Measurements from ENCODE around the gene NCK2. TPM values are rescaled to one million over a fixed set of nuclear protein-coding genes. Genes with fewer than 3 reads are reported as not detected.

The NCK2 gene
- total RNA-seq, 1 experiment from 2014 or later = 26.7 TPM

- no peak for TF ChIP-seq POLR2AphosphoS5 (IDR thresholded peaks at IDR 0.05; ENCODE audit: low read depth, low read length)
- peak; percentile 19; the same call in 1 of the 2 replicates for TF ChIP-seq JUND (IDR thresholded peaks at IDR 0.05)
- H3K4me3 ChIP-seq (replicated peaks in 1 of 2; ENCODE audit: low read depth in 1 of 2, low read length in 2 of 2) = no peak overlapping the region
- no peaks in the 10 kb centered on the region for H3K36me3 ChIP-seq (ENCODE audit: control insufficient read depth in 1 of 2, insufficient read depth in 2 of 2, low read length in 2 of 2)
- no peaks in the 10 kb centered on the region for H3K9me3 ChIP-seq (ENCODE audit: control insufficient read depth in 1 of 2, insufficient read depth in 1 of 2, low read depth in 1 of 2, low read length in 2 of 2)
- intact Hi-C loops (cut with micrococcal nuclease) = no loop called here
- no peak overlapping the region for H3K9ac ChIP-seq (ENCODE audit: low read length)
- ChIA-PET CTCF (interaction anchor here (0.6 kb wide), 1 partner anchor 15 kb away, joined by 3 read pairs; no protein-coding TSS in a partner anchor), RAD21 (ENCODE audit: low non-redundant PET in 1 of 2, low total read pairs in 2 of 2, uncharacterized antibody in 2 of 2, unreplicated experiment in 2 of 2) (no interaction called here), POLR2A (no interaction called here)
- no peak overlapping the region for H2AFZ ChIP-seq (ENCODE audit: low read depth, low read length, poor library complexity, severe bottlenecking)
- H3K4me2 ChIP-seq (ENCODE audit: low read length) = no peak overlapping the region
- H3K27me3 ChIP-seq (ENCODE audit: insufficient read depth, low read length) = peaks cover 42% of the 10 kb centered on the region
- no peaks in the 10 kb centered on the region for H4K20me1 ChIP-seq (ENCODE audit: insufficient read depth)
- H3K9me2 ChIP-seq (ENCODE audit: insufficient read depth) = no peaks in the 10 kb centered on the region
- no peaks in the 10 kb centered on the region for H3K79me2 ChIP-seq (ENCODE audit: insufficient read depth, low read length)
- 0 out of 4 replicates have a peak, but pooled peaks cover 0 to 4% of the 10 kb centered on the region in 2 experiments for H3K4me1 ChIP-seq (ENCODE audit: control insufficient read depth in 1 of 2, insufficient read depth in 2 of 2, low read length in 2 of 2)
- BruUV-seq (replicated peaks) = no TSS peak
- H3K27ac ChIP-seq (ENCODE audit: low read depth, low read length) = no peak overlapping the region
- ATAC-seq (no peak), DNase-seq (ENCODE audit: low read depth, low spot score) (no peak)
Observed at GRCh38 chr2:105712166-105712915, 32.4 kb upstream of the NCK2 start.

GRCh38 chr2:105712981-105713596 lies 31.6 kb upstream of the NCK2 start:
- no peak overlapping the region for H2AFZ ChIP-seq (ENCODE audit: low read depth, low read length, poor library complexity, severe bottlenecking)
- H4K20me1 ChIP-seq (ENCODE audit: insufficient read depth) = no peaks in the 10 kb centered on the region
- ChIA-PET POLR2A (no interaction called here), RAD21 (ENCODE audit: low non-redundant PET in 1 of 2, low total read pairs in 2 of 2, uncharacterized antibody in 2 of 2, unreplicated experiment in 2 of 2) (no interaction called here), CTCF (interaction anchor here (0.6 kb wide), 1 partner anchor 14 kb away, joined by 3 read pairs; no protein-coding TSS in a partner anchor)
- no peak overlapping the region for H3K9ac ChIP-seq (ENCODE audit: low read length)
- H3K4me2 ChIP-seq (ENCODE audit: low read length) = no peak overlapping the region
- intact Hi-C loops (cut with micrococcal nuclease) = no loop called here
- H3K27me3 ChIP-seq (ENCODE audit: insufficient read depth, low read length) = peaks cover 43% of the 10 kb centered on the region
- H3K4me3 ChIP-seq (replicated peaks in 1 of 2; ENCODE audit: low read depth in 1 of 2, low read length in 2 of 2) = no peak overlapping the region
- H3K9me3 ChIP-seq (ENCODE audit: control insufficient read depth in 1 of 2, insufficient read depth in 1 of 2, low read depth in 1 of 2, low read length in 2 of 2) = no peaks in the 10 kb centered on the region
- no TSS peak for BruUV-seq (replicated peaks)
- ATAC-seq (no peak), DNase-seq (ENCODE audit: low read depth, low spot score) (no peak)
- no peaks in the 10 kb centered on the region for H3K79me2 ChIP-seq (ENCODE audit: insufficient read depth, low read length)
- H3K4me1 ChIP-seq (ENCODE audit: control insufficient read depth in 1 of 2, insufficient read depth in 2 of 2, low read length in 2 of 2) = 0 out of 4 replicates have a peak, but pooled peaks cover 0 to 4% of the 10 kb centered on the region in 2 experiments
- no peaks in the 10 kb centered on the region for H3K36me3 ChIP-seq (ENCODE audit: control insufficient read depth in 1 of 2, insufficient read depth in 2 of 2, low read length in 2 of 2)
- H3K27ac ChIP-seq (ENCODE audit: low read depth, low read length) = no peak overlapping the region
- no peaks in the 10 kb centered on the region for H3K9me2 ChIP-seq (ENCODE audit: insufficient read depth)
- TF ChIP-seq RAD21 (IDR thresholded peaks at IDR 0.05; ENCODE audit: low read depth) (no peak), YY1 (IDR thresholded peaks at IDR 0.05; ENCODE audit: extremely low read depth, insufficient replicate concordance, low read depth, low read length) (no peak), REST (IDR thresholded peaks at IDR 0.05; ENCODE audit: low read depth) (no peak), ATF3 (IDR thresholded peaks at IDR 0.05) (no peak), ZNF274 (IDR thresholded peaks at IDR 0.05; ENCODE audit: low read depth, low read length) (no peak), JUND (IDR thresholded peaks at IDR 0.05) (0 out of 2 replicates have a peak, but pooled peaks have one; percentile 6), ZFX (IDR thresholded peaks at IDR 0.05) (no peak), EGR1 (IDR thresholded peaks at IDR 0.05; ENCODE audit: low read depth) (no peak), FOSL1 (IDR thresholded peaks at IDR 0.05; ENCODE audit: low read depth) (0 out of 2 replicates have a peak, but pooled peaks have one; percentile 24), CEBPB (IDR thresholded peaks at IDR 0.05; ENCODE audit: low read depth) (peak; percentile 54; the same call in 1 of the 2 replicates), EZH2phosphoT487 (IDR thresholded peaks at IDR 0.05; ENCODE audit: borderline replicate concordance) (no peak)
- TF ChIP-seq, protein P1, sequence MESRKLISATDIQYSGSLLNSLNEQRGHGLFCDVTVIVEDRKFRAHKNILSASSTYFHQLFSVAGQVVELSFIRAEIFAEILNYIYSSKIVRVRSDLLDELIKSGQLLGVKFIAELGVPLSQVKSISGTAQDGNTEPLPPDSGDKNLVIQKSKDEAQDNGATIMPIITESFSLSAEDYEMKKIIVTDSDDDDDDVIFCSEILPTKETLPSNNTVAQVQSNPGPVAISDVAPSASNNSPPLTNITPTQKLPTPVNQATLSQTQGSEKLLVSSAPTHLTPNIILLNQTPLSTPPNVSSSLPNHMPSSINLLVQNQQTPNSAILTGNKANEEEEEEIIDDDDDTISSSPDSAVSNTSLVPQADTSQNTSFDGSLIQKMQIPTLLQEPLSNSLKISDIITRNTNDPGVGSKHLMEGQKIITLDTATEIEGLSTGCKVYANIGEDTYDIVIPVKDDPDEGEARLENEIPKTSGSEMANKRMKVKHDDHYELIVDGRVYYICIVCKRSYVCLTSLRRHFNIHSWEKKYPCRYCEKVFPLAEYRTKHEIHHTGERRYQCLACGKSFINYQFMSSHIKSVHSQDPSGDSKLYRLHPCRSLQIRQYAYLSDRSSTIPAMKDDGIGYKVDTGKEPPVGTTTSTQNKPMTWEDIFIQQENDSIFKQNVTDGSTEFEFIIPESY (IDR thresholded peaks at IDR 0.05; ENCODE audit: extremely low read depth, insufficient replicate concordance, low read length) = no peak
